Measurements from ENCODE around the gene MIEF2. TPM values are rescaled to one million over a fixed set of nuclear protein-coding genes. Genes with fewer than 3 reads are reported as not detected.

Gene MIEF2
- total RNA-seq (2022; extraction: Qiagen RNA extraction; ENCODE audit: low read depth), result 5.7 to 10.2 TPM (median 8.8 TPM) in 5 replicates

GRCh38 chr17:18260332-18261145 is at the start of gene MIEF2:
Gene MIEF2 (plus strand): TSS chr17:18260662. CDS start chr17:18262721, 2,059 bp downstream.

DNA sequence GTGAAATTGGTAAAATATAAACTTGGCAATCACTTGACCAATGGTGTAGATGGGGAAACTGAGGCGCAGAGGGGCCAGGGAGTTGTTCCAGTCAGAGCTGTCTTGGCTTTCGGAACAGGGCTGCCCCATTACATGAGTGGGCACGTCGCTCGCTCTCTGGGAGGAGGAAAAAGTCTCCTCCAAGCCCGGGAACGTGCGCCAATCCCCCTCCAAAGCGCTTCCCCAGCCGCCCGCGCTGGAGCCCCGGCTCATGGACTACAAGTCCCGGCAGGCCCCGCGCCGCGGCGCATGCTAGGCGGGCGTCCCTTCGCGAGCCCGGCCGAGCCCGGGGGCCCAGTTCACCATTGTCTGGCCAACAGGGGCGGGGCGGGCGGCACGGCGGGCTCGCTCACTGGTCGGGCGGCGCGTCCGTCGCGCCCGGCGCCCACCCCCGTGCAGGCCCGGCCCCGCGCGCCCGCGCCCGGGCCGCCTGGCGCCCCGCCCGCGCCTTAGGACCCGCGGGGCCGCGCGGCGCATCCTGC is 35.3 kb upstream of the MIEF2 start, which contains the start of gene LLGL1:
Gene LLGL1 (plus strand): TSS at position 515 of the 521 bp plus-strand sequence. CDS start 48 bp downstream, outside the sequence.

GRCh38 chr17:18258356-18259038 is 2.0 kb upstream of the MIEF2 start, which contains the start of gene FLII:
Gene FLII (minus strand): TSS chr17:18258738. CDS start chr17:18258690, 48 bp downstream.

GRCh38 chr17:18314731-18315561 is 54.5 kb downstream of the MIEF2 start, which contains the start of the genes SMCR8 and TOP3A:
Gene SMCR8 (plus strand): TSS chr17:18315293. CDS start chr17:18315790, 497 bp downstream.
Gene TOP3A (minus strand): TSS chr17:18314994. CDS start chr17:18314778, 216 bp downstream.

Other genes starting within 250 kb of the MIEF2 start
- 18.8 to 31.5 TPM (median 26.6 TPM) in 5 replicates for gene ATPAF2, start 221.5 kb upstream of the MIEF2 start, total RNA-seq (2022; extraction: Qiagen RNA extraction; ENCODE audit: low read depth)
- gene GID4, start 221.3 kb upstream of the MIEF2 start, total RNA-seq (2022; extraction: Qiagen RNA extraction; ENCODE audit: low read depth), result 8.5 to 11.9 TPM (median 10.7 TPM) in 5 replicates
- 43.1 to 53.9 TPM (median 50.9 TPM) in 5 replicates for gene DRG2, start 172.7 kb upstream of the MIEF2 start, total RNA-seq (2022; extraction: Qiagen RNA extraction; ENCODE audit: low read depth)
- 0.28 to 1.1 TPM (median 0.71 TPM) in 5 replicates for gene MYO15A, start 151.9 kb upstream of the MIEF2 start, total RNA-seq (2022; extraction: Qiagen RNA extraction; ENCODE audit: low read depth)
- 47.1 to 54.5 TPM (median 51.4 TPM) in 5 replicates for gene ALKBH5, start 76.8 kb upstream of the MIEF2 start, total RNA-seq (2022; extraction: Qiagen RNA extraction; ENCODE audit: low read depth)
- gene LLGL1, start 35.0 kb upstream of the MIEF2 start, total RNA-seq (2022; extraction: Qiagen RNA extraction; ENCODE audit: low read depth), result 11.9 to 16.5 TPM (median 14.9 TPM) in 5 replicates
- 214 to 246 TPM (median 235 TPM) in 5 replicates for gene FLII, start 1.9 kb upstream of the MIEF2 start, total RNA-seq (2022; extraction: Qiagen RNA extraction; ENCODE audit: low read depth)
- 29.7 to 38.5 TPM (median 35.3 TPM) in 5 replicates for gene TOP3A, start 54.3 kb downstream of the MIEF2 start, total RNA-seq (2022; extraction: Qiagen RNA extraction; ENCODE audit: low read depth)
- 14.8 to 16.5 TPM (median 15.5 TPM) in 5 replicates for gene SMCR8, start 54.6 kb downstream of the MIEF2 start, total RNA-seq (2022; extraction: Qiagen RNA extraction; ENCODE audit: low read depth)
- 44.4 to 48.9 TPM (median 45.4 TPM) in 5 replicates for gene SHMT1, start 102.9 kb downstream of the MIEF2 start, total RNA-seq (2022; extraction: Qiagen RNA extraction; ENCODE audit: low read depth)
- gene EVPLL, start 117.1 kb downstream of the MIEF2 start, total RNA-seq (2022; extraction: Qiagen RNA extraction; ENCODE audit: low read depth), result not detected in 5 replicates
- gene LGALS9C, start 216.1 kb downstream of the MIEF2 start, total RNA-seq (2022; extraction: Qiagen RNA extraction; ENCODE audit: low read depth), result not detected in 5 replicates

Data from A549 treated with GW870086 at 1 μM for 4 hours (cell line).